Fibroblast of lung (primary cell): Measurements from ENCODE around the gene ALKBH3. TPM values are rescaled to one million over a fixed set of nuclear protein-coding genes. Genes with fewer than 3 reads are reported as not detected.

Source experiments
- DNase-seq, 2 donors: peaks; one replicate each; pipeline versions ENCODE4 v3.0.0 to v3.0.0-alpha.2; 2010; ENCODE audit warnings: low read depth in 2 of 2
- H2AFZ ChIP-seq: 2 replicates; pipeline ENCODE4 v1.5.1; 2012; ENCODE audit warnings: low read length, control low read depth, inconsistent platforms
- H3K27ac ChIP-seq: 2 replicates; pipeline ENCODE4 v1.5.1; 2011; ENCODE audit warnings: low read length, control low read depth; ENCODE audit not compliant: insufficient read depth
- H3K27me3 ChIP-seq: 2 replicates; pipeline ENCODE4 v1.5.1; 2011; ENCODE audit warnings: mild to moderate bottlenecking, low read length; ENCODE audit not compliant: control insufficient read depth, insufficient read depth
- H3K36me3 ChIP-seq: 2 replicates; pipeline ENCODE4 v1.5.1; 2011; ENCODE audit warnings: low read length; ENCODE audit not compliant: control insufficient read depth, insufficient read depth
- H3K4me1 ChIP-seq: 2 replicates; pipeline ENCODE4 v1.5.1; 2011; ENCODE audit warnings: low read length; ENCODE audit not compliant: control insufficient read depth, insufficient read depth; ENCODE audit errors: extremely low read depth
- H3K4me2 ChIP-seq: 2 replicates; pipeline ENCODE4 v1.5.1; 2011; ENCODE audit warnings: low read length, control low read depth; ENCODE audit not compliant: insufficient read depth; ENCODE audit errors: extremely low read depth
- H3K4me3 ChIP-seq, 4 experiments: fragments of 200-600 bp in 1 of 4; sonication (generic) in 1 of 4; replicated peaks in 1 of 4; 2 replicates each; pipeline ENCODE4 v1.5.1; 2011 to 2016; ENCODE audit warnings: low read length in 4 of 4, low read depth in 3 of 4, mild to moderate bottlenecking in 3 of 4, control low read depth in 2 of 4, inconsistent platforms in 1 of 4, mixed read lengths in 1 of 4; ENCODE audit not compliant: insufficient read depth in 1 of 4; ENCODE audit errors: control extremely low read depth in 1 of 4
- H3K79me2 ChIP-seq: 2 replicates; pipeline ENCODE4 v1.5.1; 2012; ENCODE audit warnings: mild to moderate bottlenecking, low read length, inconsistent platforms; ENCODE audit not compliant: control insufficient read depth, insufficient read depth
- H3K9ac ChIP-seq: 2 replicates; pipeline ENCODE4 v1.5.1; 2011; ENCODE audit warnings: mild to moderate bottlenecking, low read length, control low read depth; ENCODE audit not compliant: insufficient read depth
- H3K9me3 ChIP-seq: 2 replicates; pipeline ENCODE4 v1.5.1; 2012; ENCODE audit warnings: low read depth, low read length; ENCODE audit not compliant: control insufficient read depth, insufficient read depth
- H4K20me1 ChIP-seq: 2 replicates; pipeline ENCODE4 v1.5.1; 2011; ENCODE audit warnings: low read length; ENCODE audit not compliant: control insufficient read depth, insufficient read depth; ENCODE audit errors: extremely low read depth
- EZH2 ChIP-seq: IDR thresholded peaks from 2 replicates; pipeline ENCODE4 v1.5.1; 2012; ENCODE audit warnings: low read length, control low read depth, mild to moderate bottlenecking; ENCODE audit errors: missing control alignments
- polyA plus RNA-seq, 2 donors: library from polyadenylated mRNA; depleted of rRNA in 1 of 2; stranded (reverse) in 1 of 2; unstranded in 1 of 2; fragments of >200 nt; gene quantifications; 2 replicates each; pipeline ENCODE4 v1.2.1, GENCODE V29; 2011 to 2012; ENCODE audit warnings: missing spikeins in 1 of 2
- total RNA-seq: library from RNA; depleted of rRNA; stranded (reverse); fragments of >200 nt; gene quantifications from 2 replicates; pipeline ENCODE4 v1.2.1, GENCODE V29; 2014
- TF ChIP-seq, protein P1 (sequence below), 2 donors: IDR thresholded peaks in 1 of 2; conservative IDR thresholded peaks in 1 of 2; 1 replicate in 1 of 2; 2 replicates in 1 of 2; pipeline ENCODE4 v1.5.1; 2011 to 2012; ENCODE audit warnings: low read length in 2 of 2, control low read depth in 1 of 2, inconsistent platforms in 1 of 2, low read depth in 1 of 2, mild to moderate bottlenecking in 1 of 2

Gene ALKBH3
- total and polyA plus RNA-seq, 2 donors (not counting 1 experiment from before 2014, with no cell fraction given): 39.0 to 56.1 TPM

DNA sequence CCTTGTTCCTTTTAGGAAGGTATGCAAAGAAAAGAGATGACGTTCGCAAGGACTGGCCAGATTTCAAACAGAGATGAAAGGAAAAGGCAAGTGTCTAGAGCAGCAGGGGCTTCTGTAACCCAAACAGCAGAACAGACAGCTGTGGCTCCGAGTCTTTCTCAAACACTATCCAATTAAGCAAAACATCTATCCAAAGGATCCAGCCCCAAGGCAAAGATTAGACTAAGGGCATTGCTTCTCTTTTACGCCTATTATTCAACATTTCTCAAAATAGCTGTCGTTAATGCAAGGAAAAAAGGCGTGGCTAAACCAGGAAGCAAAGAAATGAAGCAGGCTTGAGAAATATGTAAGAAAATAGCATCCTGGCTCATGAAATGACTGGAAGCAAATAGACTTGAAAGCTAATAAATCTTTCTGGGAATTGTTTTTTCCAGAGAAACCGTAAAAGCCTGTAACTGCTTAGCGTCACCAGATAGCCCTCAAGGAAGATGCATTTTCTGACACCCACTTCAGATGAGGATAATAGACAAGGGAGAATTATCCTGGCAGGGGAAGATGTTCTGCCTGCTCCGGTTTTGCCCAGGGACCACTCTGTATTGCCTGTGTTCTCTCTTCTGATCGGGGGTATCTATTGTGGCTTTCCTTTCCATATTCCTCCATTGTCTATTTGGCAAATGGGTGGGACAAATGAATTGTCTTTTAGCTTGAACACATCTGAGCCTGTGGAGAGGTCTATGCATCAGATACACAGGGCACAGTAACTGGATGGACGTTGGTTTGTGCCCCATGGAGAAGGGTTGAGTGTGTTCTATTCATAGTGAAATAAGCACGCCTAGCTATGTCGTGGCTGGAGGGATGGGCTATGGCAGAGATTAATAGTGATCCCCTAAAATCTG lies 82.0 kb downstream of the ALKBH3 start:
- Histone ChIP-seq H3K27ac (no peak overlapping the region), H3K9ac (no peak overlapping the region), H3K27me3 (peaks cover 7% of the 10 kb centered on the region), H4K20me1 (no peaks in the 10 kb centered on the region), H3K9me3 (no peaks in the 10 kb centered on the region), H3K4me1 (no peaks in the 10 kb centered on the region), H3K36me3 (no peaks in the 10 kb centered on the region), H3K79me2 (no peaks in the 10 kb centered on the region), H2AFZ (no peak overlapping the region), H3K4me2 (no peak overlapping the region), H3K4me3 (no peak overlapping the region)
- DNase-seq: no peak
- no peak for TF ChIP-seq EZH2
- TF ChIP-seq, protein P1, sequence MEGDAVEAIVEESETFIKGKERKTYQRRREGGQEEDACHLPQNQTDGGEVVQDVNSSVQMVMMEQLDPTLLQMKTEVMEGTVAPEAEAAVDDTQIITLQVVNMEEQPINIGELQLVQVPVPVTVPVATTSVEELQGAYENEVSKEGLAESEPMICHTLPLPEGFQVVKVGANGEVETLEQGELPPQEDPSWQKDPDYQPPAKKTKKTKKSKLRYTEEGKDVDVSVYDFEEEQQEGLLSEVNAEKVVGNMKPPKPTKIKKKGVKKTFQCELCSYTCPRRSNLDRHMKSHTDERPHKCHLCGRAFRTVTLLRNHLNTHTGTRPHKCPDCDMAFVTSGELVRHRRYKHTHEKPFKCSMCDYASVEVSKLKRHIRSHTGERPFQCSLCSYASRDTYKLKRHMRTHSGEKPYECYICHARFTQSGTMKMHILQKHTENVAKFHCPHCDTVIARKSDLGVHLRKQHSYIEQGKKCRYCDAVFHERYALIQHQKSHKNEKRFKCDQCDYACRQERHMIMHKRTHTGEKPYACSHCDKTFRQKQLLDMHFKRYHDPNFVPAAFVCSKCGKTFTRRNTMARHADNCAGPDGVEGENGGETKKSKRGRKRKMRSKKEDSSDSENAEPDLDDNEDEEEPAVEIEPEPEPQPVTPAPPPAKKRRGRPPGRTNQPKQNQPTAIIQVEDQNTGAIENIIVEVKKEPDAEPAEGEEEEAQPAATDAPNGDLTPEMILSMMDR (conservative IDR thresholded peaks at IDR 0.05 in 1 of 2, IDR thresholded peaks at IDR 0.05 in 1 of 2; ENCODE audit: low read depth in 1 of 2, low read length in 2 of 2): no peak

DNA sequence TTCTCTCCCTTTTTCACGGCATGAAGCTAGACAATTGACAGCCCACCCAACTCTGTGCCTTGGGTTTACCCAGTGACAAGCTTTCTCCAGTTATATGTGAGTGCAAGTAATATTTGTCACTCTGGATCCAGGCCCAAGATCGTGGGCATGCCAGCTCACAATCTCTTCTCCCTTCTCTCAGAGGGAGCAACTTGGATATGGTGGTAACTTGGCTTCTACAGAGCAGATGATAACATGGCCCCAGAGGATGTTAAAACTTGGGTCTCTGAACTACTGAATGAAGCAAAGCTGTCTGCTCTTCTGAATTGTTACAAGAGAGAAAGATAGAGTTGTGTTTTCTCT lies 82.6 kb downstream of the ALKBH3 start:
- Histone ChIP-seq H3K9ac (no peak overlapping the region), H3K79me2 (no peaks in the 10 kb centered on the region), H4K20me1 (no peaks in the 10 kb centered on the region), H3K27me3 (peaks cover 7% of the 10 kb centered on the region), H3K4me2 (no peak overlapping the region), H3K27ac (no peak overlapping the region), H3K4me1 (no peaks in the 10 kb centered on the region), H2AFZ (no peak overlapping the region), H3K36me3 (no peaks in the 10 kb centered on the region), H3K9me3 (no peaks in the 10 kb centered on the region), H3K4me3 (no peak overlapping the region)
- no peak for TF ChIP-seq EZH2
- TF ChIP-seq, protein P1 (conservative IDR thresholded peaks at IDR 0.05 in 1 of 2, IDR thresholded peaks at IDR 0.05 in 1 of 2; ENCODE audit: low read depth in 1 of 2, low read length in 2 of 2): no peak
- no peak for DNase-seq

DNA sequence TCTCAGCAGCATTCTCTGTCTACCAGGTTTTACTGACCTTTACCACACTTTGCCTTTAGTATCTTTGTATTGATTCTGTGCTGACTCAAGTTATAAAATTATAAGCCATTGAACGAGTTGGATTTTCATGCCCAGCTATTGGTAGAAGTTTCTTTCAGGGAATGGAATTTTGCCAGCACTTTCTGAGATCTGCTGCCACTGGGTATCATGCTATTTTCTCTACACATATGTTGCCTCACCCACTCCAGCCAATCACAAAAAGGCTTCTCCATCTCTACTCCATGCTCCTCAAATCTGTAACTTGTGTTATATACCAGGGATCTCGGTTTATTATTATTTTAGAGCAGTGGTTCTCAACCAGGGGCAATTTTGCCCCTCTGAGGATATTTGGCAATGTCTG lies 87.0 kb downstream of the ALKBH3 start:
- Histone ChIP-seq H3K4me3 (no peak overlapping the region), H3K9ac (no peak overlapping the region), H3K4me2 (no peak overlapping the region), H3K27ac (no peak overlapping the region), H3K79me2 (no peaks in the 10 kb centered on the region), H3K36me3 (no peaks in the 10 kb centered on the region), H3K27me3 (peaks cover 8% of the 10 kb centered on the region), H4K20me1 (no peaks in the 10 kb centered on the region), H3K4me1 (peaks cover 2% of the 10 kb centered on the region), H3K9me3 (no peaks in the 10 kb centered on the region), H2AFZ (no peak overlapping the region)
- DNase-seq: no peak
- TF ChIP-seq, protein P1 (conservative IDR thresholded peaks at IDR 0.05 in 1 of 2, IDR thresholded peaks at IDR 0.05 in 1 of 2; ENCODE audit: low read depth in 1 of 2, low read length in 2 of 2): no peak
- no peak for TF ChIP-seq EZH2
